ENCODE data around the gene KRTAP2-4.
"Not testable (repeated sequence)": the region's sequence is repeated elsewhere in the genome, so short reads cannot be mapped to it uniquely, and the experiment has no call there.

Gene KRTAP2-4

GRCh38 chr17:41101586-41102259 lies 36.0 kb upstream of the KRTAP2-4 start, which contains the start of gene KRTAP4-16:
Gene KRTAP4-16 (minus strand): TSS chr17:41102209. CDS start chr17:41102209, 0 bp downstream.
- in situ Hi-C loops (cut with MboI; ENCODE audit: low sequenced_read_pairs, unreplicated experiment), result no loop called here
- DNase-seq (ENCODE audit: low spot score), result no peak

GRCh38 chr17:41099682-41100480 lies 34.2 kb upstream of the KRTAP2-4 start:
- DNase-seq (ENCODE audit: low spot score); in situ Hi-C loops (cut with MboI; ENCODE audit: low sequenced_read_pairs, unreplicated experiment): not testable (repeated sequence)

More at GRCh38 chr17:41101586-41102259, 36.0 kb upstream of the KRTAP2-4 start, which contains the start of gene KRTAP4-16:
- TF ChIP-seq CTCF (IDR thresholded peaks at IDR 0.05; ENCODE audit: borderline replicate concordance, control extremely low read depth, extremely low read depth, insufficient read depth, missing control alignments), result no peak

GRCh38 chr17:41098481-41098880 lies 32.8 kb upstream of the KRTAP2-4 start:
- in situ Hi-C loops (cut with MboI; ENCODE audit: low sequenced_read_pairs, unreplicated experiment), result no loop called here
- no peak for DNase-seq (ENCODE audit: low spot score)
- no peak for TF ChIP-seq CTCF (IDR thresholded peaks at IDR 0.05; ENCODE audit: borderline replicate concordance, control extremely low read depth, extremely low read depth, insufficient read depth, missing control alignments)

GRCh38 chr17:41098042-41098441 lies 32.4 kb upstream of the KRTAP2-4 start, which contains the start of gene KRTAP4-8:
Gene KRTAP4-8 (minus strand): TSS chr17:41098142. CDS start chr17:41098084, 58 bp downstream.
- no peak for DNase-seq (ENCODE audit: low spot score)
- in situ Hi-C loops (cut with MboI; ENCODE audit: low sequenced_read_pairs, unreplicated experiment), result no loop called here
- TF ChIP-seq CTCF (IDR thresholded peaks at IDR 0.05; ENCODE audit: borderline replicate concordance, control extremely low read depth, extremely low read depth, insufficient read depth, missing control alignments), result no peak

- DNase-seq (ENCODE audit: low spot score), result no peak
- in situ Hi-C loops (cut with MboI; ENCODE audit: low sequenced_read_pairs, unreplicated experiment), result no loop called here
- TF ChIP-seq CTCF (IDR thresholded peaks at IDR 0.05; ENCODE audit: borderline replicate concordance, control extremely low read depth, extremely low read depth, insufficient read depth, missing control alignments), result no peak
These were observed 30.4 kb upstream of the KRTAP2-4 start for GRCh38 chr17:41096055-41096454.

- DNase-seq (ENCODE audit: low spot score); in situ Hi-C loops (cut with MboI; ENCODE audit: low sequenced_read_pairs, unreplicated experiment): not testable (repeated sequence)
These were observed 23.2 kb upstream of the KRTAP2-4 start for GRCh38 chr17:41088760-41089352.

- DNase-seq (ENCODE audit: low spot score); in situ Hi-C loops (cut with MboI; ENCODE audit: low sequenced_read_pairs, unreplicated experiment): not testable (repeated sequence)
These were observed 18.6 kb upstream of the KRTAP2-4 start, which contains the start of gene KRTAP4-7 for GRCh38 chr17:41084100-41084856. Gene KRTAP4-7 (plus strand): TSS chr17:41084150. CDS start chr17:41084207, 57 bp downstream.

GRCh38 chr17:41083427-41083826 lies 17.7 kb upstream of the KRTAP2-4 start:
- in situ Hi-C loops (cut with MboI; ENCODE audit: low sequenced_read_pairs, unreplicated experiment); DNase-seq (ENCODE audit: low spot score): not testable (repeated sequence)

Measured in GM13976 (cell line).